GM12874 (cell line): ENCODE measurements around the gene GRIK3.

Experiments used
- TF ChIP-seq, protein P1 (sequence below): IDR thresholded peaks from 2 replicates; pipeline ENCODE4 v1.5.1; 2011; ENCODE audit warnings: low read depth, mild to moderate bottlenecking, control low read depth, low read length, moderate library complexity; ENCODE audit not compliant: insufficient read depth

GRIK3 gene

DNA sequence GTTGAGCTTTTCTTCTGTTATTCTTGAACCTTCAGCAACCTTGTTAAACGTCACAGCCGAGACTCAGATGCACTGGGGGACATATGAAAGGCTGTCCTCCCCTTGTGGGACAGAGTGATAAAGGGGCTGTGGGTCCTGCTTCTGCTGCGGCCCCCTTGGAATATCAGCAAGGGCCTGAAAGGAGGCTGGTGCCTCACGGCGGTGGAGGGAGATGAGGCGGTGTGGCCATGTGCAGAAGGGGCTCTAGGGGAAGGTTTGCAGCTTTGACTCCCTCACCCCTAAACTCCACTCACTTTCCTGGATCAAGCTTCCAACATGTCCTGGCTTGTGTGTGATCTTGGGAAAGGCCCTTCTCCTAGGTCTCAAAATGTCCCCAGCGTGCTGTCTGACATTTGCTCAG lies 280.9 kb downstream of the GRIK3 start:
- TF ChIP-seq, protein P1, sequence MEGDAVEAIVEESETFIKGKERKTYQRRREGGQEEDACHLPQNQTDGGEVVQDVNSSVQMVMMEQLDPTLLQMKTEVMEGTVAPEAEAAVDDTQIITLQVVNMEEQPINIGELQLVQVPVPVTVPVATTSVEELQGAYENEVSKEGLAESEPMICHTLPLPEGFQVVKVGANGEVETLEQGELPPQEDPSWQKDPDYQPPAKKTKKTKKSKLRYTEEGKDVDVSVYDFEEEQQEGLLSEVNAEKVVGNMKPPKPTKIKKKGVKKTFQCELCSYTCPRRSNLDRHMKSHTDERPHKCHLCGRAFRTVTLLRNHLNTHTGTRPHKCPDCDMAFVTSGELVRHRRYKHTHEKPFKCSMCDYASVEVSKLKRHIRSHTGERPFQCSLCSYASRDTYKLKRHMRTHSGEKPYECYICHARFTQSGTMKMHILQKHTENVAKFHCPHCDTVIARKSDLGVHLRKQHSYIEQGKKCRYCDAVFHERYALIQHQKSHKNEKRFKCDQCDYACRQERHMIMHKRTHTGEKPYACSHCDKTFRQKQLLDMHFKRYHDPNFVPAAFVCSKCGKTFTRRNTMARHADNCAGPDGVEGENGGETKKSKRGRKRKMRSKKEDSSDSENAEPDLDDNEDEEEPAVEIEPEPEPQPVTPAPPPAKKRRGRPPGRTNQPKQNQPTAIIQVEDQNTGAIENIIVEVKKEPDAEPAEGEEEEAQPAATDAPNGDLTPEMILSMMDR, result no peak

DNA sequence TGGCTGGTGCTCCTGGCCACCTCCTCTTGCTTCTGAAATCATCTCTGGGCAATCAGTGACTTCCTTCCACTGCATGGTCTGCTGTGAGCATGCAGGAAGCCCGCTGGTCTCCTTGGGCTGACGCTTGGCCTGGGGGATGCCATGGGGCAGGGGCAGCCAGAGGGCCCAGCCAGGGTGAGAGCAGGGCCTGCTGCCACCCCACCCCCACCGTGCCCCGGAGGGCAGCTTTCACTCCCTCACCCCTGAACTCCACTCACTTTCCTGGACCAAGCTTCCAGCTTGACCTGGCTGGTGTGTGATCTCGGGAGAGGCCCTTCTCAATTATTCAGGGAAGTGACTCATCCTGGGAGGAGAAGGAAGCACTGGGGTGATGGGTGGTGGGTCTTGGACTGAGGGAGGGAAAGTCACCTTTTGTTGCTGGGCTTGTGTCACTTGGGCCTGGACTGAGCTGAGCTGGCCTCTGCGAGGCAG lies 281.4 kb downstream of the GRIK3 start:
- TF ChIP-seq, protein P1, result no peak

DNA sequence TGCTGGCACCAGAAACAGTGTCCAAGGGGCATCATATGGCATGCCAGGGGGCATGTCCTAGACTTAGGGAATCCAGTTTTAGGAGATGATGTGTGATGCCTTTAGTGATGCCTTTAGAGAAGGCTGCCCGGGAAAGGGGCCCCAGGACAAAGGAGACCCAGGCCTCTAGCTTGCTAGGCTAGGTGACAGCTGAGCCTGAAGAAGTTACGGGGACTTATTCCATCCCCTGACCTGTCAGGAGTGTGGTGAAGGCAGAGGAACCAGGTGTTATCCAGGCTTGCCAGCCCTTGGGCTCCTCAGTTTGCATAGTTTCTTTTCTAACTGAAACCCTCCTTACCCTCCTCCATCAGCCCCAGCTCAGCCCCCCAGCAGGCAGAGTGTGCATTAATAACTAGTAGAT lies 281.9 kb downstream of the GRIK3 start:
- TF ChIP-seq, protein P1, result no peak

DNA sequence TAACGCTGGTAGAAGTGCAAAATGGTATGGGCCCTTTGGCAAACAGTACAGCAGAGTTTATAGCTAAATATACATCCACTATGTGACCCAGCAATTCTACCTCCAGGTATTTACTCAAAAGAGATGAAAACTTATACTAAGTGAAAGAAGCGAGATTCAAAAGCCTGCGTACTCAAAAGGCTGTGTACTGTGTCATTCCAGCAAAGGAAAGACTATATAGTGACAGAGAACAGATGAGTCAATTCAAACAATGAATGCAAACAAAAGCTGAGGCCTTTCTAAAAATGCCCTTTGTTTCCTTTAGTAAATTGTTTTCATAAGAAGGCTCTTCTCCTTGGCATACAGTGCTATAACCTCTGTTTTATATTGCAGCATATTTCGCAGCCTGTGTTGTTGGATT lies 282.8 kb downstream of the GRIK3 start:
- TF ChIP-seq, protein P1, result no peak

DNA sequence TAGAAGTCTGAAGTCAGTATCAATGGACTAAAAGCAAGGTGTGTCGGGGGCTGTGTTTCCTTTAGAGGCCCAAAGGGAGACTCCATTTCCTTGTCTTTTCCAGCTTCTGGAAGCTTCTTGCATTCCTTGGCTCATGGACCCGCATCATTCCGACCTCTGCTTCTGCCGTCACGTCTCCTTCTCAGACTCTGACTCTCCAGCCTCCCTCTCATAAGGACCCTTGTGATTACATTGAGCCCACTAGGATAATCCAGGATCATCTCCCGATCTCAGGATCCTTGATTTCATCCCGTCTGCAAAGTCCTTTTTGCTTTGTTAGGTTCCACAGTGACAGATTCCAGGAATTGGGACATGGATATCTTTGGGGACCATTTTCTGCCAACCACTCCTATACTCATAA lies 285.8 kb downstream of the GRIK3 start:
- TF ChIP-seq, protein P1, result no peak
